ENCODE measurements around the gene OR4D2.
"Not testable (repeated sequence)": the region's sequence is repeated elsewhere in the genome, so short reads cannot be mapped to it uniquely, and the experiment has no call there.

Gene OR4D2

DNA sequence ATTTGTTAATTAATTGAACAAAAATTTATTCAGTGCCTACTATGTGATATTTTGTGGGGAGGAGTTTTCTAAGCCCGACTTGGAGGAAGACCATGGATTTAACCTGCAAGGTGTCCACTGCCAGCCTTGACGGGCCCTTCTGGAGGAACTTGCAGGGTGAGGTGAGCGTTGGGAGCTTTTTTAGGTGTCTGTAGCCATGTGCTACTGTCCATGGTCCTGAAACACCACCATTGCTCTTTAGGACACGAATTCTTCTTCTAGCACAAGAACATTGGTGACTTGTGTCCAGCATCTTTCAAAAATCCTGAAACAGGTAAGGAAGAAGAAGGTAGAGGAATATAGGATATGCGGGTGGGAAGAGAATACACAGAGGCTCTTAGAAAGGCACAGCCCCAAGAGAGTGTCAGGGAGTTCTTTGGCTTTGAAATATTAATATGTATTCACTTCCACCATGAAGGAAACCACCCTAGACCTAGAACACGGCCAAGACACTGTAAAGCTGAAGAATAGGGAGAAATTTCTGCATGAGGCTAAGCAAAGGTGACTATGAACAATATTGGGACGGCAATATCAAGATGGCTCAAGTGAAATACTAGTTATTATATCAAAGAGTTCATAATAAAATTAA, 46.5 kb upstream of the OR4D2 start:
- H3K79me2 ChIP-seq (ENCODE audit: insufficient read depth, low read length) = no peaks in the 10 kb centered on the region
- no peaks in the 10 kb centered on the region for H4K20me1 ChIP-seq (ENCODE audit: insufficient read depth, low read length, poor library complexity, severe bottlenecking)
- H3K4me3 ChIP-seq (ENCODE audit: low read length, poor library complexity, severe bottlenecking) = no peak overlapping the region
- no peaks in the 10 kb centered on the region for H3K4me1 ChIP-seq (ENCODE audit: insufficient read depth, low read length, poor library complexity, severe bottlenecking)
- H3F3A ChIP-seq (ENCODE audit: low read depth) = no peaks in the 10 kb centered on the region
- H3K4me2 ChIP-seq (ENCODE audit: low read depth, low read length, poor library complexity, severe bottlenecking) = no peak overlapping the region
- no peaks in the 10 kb centered on the region for H3K9me3 ChIP-seq (ENCODE audit: insufficient read depth, low read depth, low read length)
- TF ChIP-seq EZH2phosphoT487 (IDR thresholded peaks at IDR 0.05; ENCODE audit: borderline replicate concordance) = no peak
- TF ChIP-seq, protein P1, sequence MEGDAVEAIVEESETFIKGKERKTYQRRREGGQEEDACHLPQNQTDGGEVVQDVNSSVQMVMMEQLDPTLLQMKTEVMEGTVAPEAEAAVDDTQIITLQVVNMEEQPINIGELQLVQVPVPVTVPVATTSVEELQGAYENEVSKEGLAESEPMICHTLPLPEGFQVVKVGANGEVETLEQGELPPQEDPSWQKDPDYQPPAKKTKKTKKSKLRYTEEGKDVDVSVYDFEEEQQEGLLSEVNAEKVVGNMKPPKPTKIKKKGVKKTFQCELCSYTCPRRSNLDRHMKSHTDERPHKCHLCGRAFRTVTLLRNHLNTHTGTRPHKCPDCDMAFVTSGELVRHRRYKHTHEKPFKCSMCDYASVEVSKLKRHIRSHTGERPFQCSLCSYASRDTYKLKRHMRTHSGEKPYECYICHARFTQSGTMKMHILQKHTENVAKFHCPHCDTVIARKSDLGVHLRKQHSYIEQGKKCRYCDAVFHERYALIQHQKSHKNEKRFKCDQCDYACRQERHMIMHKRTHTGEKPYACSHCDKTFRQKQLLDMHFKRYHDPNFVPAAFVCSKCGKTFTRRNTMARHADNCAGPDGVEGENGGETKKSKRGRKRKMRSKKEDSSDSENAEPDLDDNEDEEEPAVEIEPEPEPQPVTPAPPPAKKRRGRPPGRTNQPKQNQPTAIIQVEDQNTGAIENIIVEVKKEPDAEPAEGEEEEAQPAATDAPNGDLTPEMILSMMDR (conservative IDR thresholded peaks at IDR 0.05; ENCODE audit: low read length) = no peak
- H3K36me3 ChIP-seq (ENCODE audit: insufficient read depth, low read length) = no peaks in the 10 kb centered on the region
- no peak overlapping the region for H3K9ac ChIP-seq (ENCODE audit: low read depth, low read length, poor library complexity, severe bottlenecking)
- H3K27me3 ChIP-seq (ENCODE audit: insufficient read depth, low read length, poor library complexity, severe bottlenecking) = no peaks in the 10 kb centered on the region
- H2AFZ ChIP-seq (ENCODE audit: low read length) = no peak overlapping the region
- H3K9me2 ChIP-seq (replicated peaks; ENCODE audit: low read depth, low read length) = no peaks in the 10 kb centered on the region

DNA sequence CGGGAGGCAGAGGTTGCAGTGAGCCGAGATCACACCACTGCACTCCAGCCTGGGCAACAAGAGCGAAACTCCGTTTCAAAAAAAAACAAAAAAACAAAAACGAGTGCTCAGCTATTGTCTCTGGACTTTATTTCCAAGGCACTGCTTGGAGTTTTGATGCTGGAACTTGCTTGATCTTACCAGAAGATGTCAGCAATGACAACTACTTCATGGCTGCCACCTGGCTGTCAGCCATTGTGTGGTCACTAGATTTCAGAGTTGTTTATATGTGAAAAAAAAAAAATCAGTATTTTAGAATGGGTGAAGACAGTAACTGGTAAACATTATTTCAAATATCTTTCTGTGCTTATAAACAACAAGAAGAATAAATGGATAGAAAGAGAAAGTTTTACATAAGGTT, 44.9 kb upstream of the OR4D2 start:
- TF ChIP-seq, protein P1 (conservative IDR thresholded peaks at IDR 0.05; ENCODE audit: low read length) = peak; percentile 77
- no peak for TF ChIP-seq EZH2phosphoT487 (IDR thresholded peaks at IDR 0.05; ENCODE audit: borderline replicate concordance)
- Histone ChIP-seq H3K79me2 (ENCODE audit: insufficient read depth, low read length) (no peaks in the 10 kb centered on the region), H2AFZ (ENCODE audit: low read length) (no peak overlapping the region), H4K20me1 (ENCODE audit: insufficient read depth, low read length, poor library complexity, severe bottlenecking) (no peaks in the 10 kb centered on the region), H3F3A (ENCODE audit: low read depth) (no peaks in the 10 kb centered on the region), H3K9ac (ENCODE audit: low read depth, low read length, poor library complexity, severe bottlenecking) (no peak overlapping the region), H3K9me3 (ENCODE audit: insufficient read depth, low read depth, low read length) (no peaks in the 10 kb centered on the region), H3K4me3 (ENCODE audit: low read length, poor library complexity, severe bottlenecking) (no peak overlapping the region), H3K4me2 (ENCODE audit: low read depth, low read length, poor library complexity, severe bottlenecking) (no peak overlapping the region), H3K4me1 (ENCODE audit: insufficient read depth, low read length, poor library complexity, severe bottlenecking) (no peaks in the 10 kb centered on the region), H3K36me3 (ENCODE audit: insufficient read depth, low read length) (no peaks in the 10 kb centered on the region), H3K9me2 (replicated peaks; ENCODE audit: low read depth, low read length) (no peaks in the 10 kb centered on the region), H3K27me3 (ENCODE audit: insufficient read depth, low read length, poor library complexity, severe bottlenecking) (no peaks in the 10 kb centered on the region)

DNA sequence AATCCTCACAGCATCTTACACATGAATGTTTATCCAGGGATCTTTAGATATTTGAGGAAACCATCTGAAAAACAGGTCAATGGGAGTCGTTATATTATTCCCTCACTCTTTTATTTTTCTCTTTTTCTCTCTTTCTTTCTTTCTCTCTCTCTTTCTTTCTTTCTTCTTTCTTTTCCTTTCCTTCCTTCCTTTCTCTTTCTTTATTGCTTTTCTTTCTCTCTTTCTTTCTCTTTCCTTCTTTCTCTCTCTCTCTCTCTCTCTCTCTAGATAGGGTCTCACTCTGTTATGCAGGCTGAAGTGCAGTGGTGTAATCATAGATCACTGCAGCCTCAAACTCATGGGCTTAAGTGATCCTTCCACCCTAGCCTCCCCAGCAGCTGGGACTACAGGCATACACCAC, 38.9 kb upstream of the OR4D2 start:
- H3F3A ChIP-seq (ENCODE audit: low read depth) = no peaks in the 10 kb centered on the region

DNA sequence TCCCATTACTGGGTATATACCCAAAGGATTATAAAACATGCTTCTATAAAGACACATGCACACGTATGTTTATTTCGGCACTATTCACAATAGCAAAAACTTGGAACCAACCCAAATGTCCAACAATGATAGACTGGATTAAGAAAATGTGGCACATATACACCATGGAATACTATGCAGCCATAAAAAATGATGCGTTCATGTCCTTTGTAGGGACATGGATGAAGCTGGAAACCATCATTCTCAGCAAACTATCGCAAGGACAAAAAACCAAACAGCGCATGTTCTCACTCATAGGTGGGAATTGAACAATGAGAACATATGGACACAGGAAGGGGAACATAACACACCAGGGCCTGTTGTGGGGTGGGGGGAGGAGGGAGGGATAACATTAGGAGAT, 34.1 kb upstream of the OR4D2 start:
- not testable (repeated sequence) for H4K20me1 ChIP-seq (ENCODE audit: insufficient read depth, low read length, poor library complexity, severe bottlenecking); H3K36me3 ChIP-seq (ENCODE audit: insufficient read depth, low read length); H3K9ac ChIP-seq (ENCODE audit: low read depth, low read length, poor library complexity, severe bottlenecking); H3K4me1 ChIP-seq (ENCODE audit: insufficient read depth, low read length, poor library complexity, severe bottlenecking); H3K27me3 ChIP-seq (ENCODE audit: insufficient read depth, low read length, poor library complexity, severe bottlenecking); H3K9me3 ChIP-seq (ENCODE audit: insufficient read depth, low read depth, low read length); H3K4me3 ChIP-seq (ENCODE audit: low read length, poor library complexity, severe bottlenecking); H3K9me2 ChIP-seq (replicated peaks; ENCODE audit: low read depth, low read length); H3K79me2 ChIP-seq (ENCODE audit: insufficient read depth, low read length); H3F3A ChIP-seq (ENCODE audit: low read depth); H3K4me2 ChIP-seq (ENCODE audit: low read depth, low read length, poor library complexity, severe bottlenecking); H2AFZ ChIP-seq (ENCODE audit: low read length)

More for the DNA sequence above, 38.9 kb upstream of the OR4D2 start:
- Histone ChIP-seq H2AFZ (ENCODE audit: low read length) (no peak overlapping the region), H4K20me1 (ENCODE audit: insufficient read depth, low read length, poor library complexity, severe bottlenecking) (no peaks in the 10 kb centered on the region), H3K4me3 (ENCODE audit: low read length, poor library complexity, severe bottlenecking) (no peak overlapping the region), H3K4me2 (ENCODE audit: low read depth, low read length, poor library complexity, severe bottlenecking) (no peak overlapping the region), H3K36me3 (ENCODE audit: insufficient read depth, low read length) (no peaks in the 10 kb centered on the region), H3K9ac (ENCODE audit: low read depth, low read length, poor library complexity, severe bottlenecking) (no peak overlapping the region), H3K27me3 (ENCODE audit: insufficient read depth, low read length, poor library complexity, severe bottlenecking) (no peaks in the 10 kb centered on the region), H3K4me1 (ENCODE audit: insufficient read depth, low read length, poor library complexity, severe bottlenecking) (no peaks in the 10 kb centered on the region), H3K9me3 (ENCODE audit: insufficient read depth, low read depth, low read length) (no peaks in the 10 kb centered on the region), H3K9me2 (replicated peaks; ENCODE audit: low read depth, low read length) (no peaks in the 10 kb centered on the region), H3K79me2 (ENCODE audit: insufficient read depth, low read length) (no peaks in the 10 kb centered on the region)
- TF ChIP-seq, protein P1 (conservative IDR thresholded peaks at IDR 0.05; ENCODE audit: low read length) = no peak
- no peak for TF ChIP-seq EZH2phosphoT487 (IDR thresholded peaks at IDR 0.05; ENCODE audit: borderline replicate concordance)

Data from Loucy (cell line).